H7 (cell line): ENCODE data around the gene PCLO. TPM values are rescaled to one million over a fixed set of nuclear protein-coding genes. Genes with fewer than 3 reads are reported as not detected.
A peak's percentile ranks its signal among the peaks of the same experiment; 100 is the strongest.

ENCODE experiments used
- DNase-seq: peaks from one replicate; pipeline ENCODE4 v3.0.0; 2012
- H3K27me3 ChIP-seq: 2 replicates; pipeline ENCODE4 v1.6.0; 2011; ENCODE audit warnings: mild to moderate bottlenecking, low read length; ENCODE audit not compliant: control insufficient read depth, insufficient read depth
- H3K36me3 ChIP-seq: replicated peaks from 2 replicates; pipeline ENCODE4 v1.5.1; 2011; ENCODE audit warnings: low read length; ENCODE audit not compliant: control insufficient read depth, insufficient read depth
- H3K4me3 ChIP-seq: 2 replicates; pipeline ENCODE4 v1.5.1; 2011; ENCODE audit warnings: low read depth, mild to moderate bottlenecking, control low read depth, low read length, moderate library complexity; ENCODE audit not compliant: insufficient read depth
- total RNA-seq: library from RNA; depleted of rRNA; stranded (reverse); fragments of >200 nt; shearing (Covaris generic); gene quantifications from 2 replicates; pipeline ENCODE4 v1.2.3, GENCODE V29; 2014

PCLO gene
- total RNA-seq, 1 experiment from 2014 or later = 0.59 TPM

DNA sequence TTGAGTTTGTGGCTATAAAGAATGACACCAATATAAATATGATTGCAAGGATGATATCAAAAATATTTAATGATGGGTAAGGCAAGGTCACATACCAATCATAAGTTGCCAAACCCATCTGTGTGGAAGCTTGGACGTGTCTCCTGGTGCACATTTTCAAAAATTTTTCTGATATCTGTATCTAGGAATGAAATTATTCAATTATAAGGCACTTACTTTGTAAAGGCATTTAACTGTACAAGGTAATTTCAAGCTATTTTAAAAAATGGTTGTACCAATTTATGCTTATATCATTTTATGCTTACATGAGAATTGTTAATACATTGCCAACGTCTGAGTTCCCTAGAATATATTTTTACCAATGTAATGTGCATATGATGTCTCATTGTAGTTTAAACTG, 412.7 kb downstream of the PCLO start:
- Histone ChIP-seq H3K27me3 (no peaks in the 10 kb centered on the region), H3K4me3 (no peak overlapping the region), H3K36me3 (no peaks in the 10 kb centered on the region)
- DNase-seq = no peak

DNA sequence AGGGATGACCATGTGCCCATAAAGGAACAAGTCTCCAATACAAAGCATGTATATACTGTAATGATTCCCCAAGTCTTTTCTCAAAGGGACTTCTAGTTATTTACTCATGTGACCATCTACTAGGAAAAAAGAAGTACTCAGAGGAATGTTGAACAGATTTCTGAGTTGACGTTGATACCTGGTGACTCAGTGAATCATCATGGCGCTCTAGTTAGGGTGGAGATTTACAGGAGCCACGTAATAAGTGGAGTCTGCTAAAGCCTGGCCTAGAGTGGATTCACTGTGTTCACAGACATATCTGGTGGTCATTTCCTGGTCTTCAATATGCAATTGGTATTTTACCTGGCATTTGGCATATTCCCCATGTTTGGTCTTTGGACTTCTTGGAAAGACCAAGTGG, 416.9 kb downstream of the PCLO start:
- no peak overlapping the region for H3K4me3 ChIP-seq
- no peaks in the 10 kb centered on the region for H3K27me3 ChIP-seq
- DNase-seq = no peak
- H3K36me3 ChIP-seq = no peaks in the 10 kb centered on the region

DNA sequence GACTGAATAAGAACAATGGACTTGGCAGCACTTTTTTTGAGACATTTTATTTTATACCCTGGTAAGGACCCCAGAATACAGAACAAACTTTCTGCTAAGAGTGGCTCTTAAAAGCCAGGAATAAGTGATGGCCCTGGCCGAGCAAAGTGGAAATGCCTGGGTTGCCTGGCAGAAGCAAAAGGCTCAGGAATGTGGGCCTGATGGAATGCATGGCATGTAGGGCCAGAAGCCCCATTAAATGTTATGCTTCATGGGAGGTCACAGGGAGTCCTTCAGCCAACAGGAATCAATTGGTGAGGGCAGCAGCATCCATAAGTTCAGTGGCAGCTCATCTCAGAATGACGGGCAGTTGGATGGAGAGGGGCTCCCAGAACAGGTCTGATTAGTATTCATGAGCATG, 417.6 kb downstream of the PCLO start:
- no peak for DNase-seq

DNA sequence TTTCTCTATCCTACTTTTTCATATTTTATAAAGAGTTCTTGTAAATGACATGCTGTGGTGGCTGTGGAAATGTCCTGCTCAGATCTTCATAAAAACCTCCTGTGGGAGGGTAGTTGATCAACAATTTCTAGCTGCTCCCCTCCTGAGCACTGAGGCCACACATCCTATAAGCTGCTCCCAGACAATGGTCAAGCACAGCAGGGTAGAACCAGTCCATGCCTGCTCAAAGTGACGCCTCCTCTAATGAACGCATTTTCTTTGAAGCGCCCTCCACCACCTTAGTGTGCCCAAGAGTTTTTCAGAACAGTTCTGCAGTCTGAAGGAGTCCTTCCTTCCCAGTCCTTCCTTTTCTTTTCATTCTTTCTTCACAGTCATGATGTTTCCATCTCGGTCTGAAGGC, 420.5 kb downstream of the PCLO start:
- no peak for DNase-seq
- H3K4me3 ChIP-seq = no peak overlapping the region
- no peaks in the 10 kb centered on the region for H3K36me3 ChIP-seq
- no peaks in the 10 kb centered on the region for H3K27me3 ChIP-seq

More for the DNA sequence above, 417.6 kb downstream of the PCLO start:
- Histone ChIP-seq H3K36me3 (no peaks in the 10 kb centered on the region), H3K27me3 (no peaks in the 10 kb centered on the region), H3K4me3 (no peak overlapping the region)

DNA sequence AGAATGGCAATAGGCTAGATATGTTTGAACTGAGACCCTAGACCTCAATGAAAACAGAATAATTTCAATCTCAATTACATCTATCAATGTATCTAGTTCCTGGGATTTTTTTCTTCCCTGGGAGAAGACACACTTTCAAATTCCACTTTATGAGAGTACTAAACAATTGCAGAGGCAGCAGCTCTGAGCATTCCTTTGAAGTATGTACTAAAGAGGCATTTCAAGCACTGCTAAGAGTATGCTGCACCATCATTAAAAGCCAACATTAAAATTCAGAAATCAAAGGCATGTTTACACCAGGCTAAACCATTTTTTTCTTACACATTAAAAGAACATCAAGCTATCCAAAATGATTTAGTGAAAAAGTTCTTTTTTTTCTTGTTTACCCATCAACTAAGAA, 421.2 kb downstream of the PCLO start:
- no peak for DNase-seq
- H3K4me3 ChIP-seq = no peak overlapping the region
- H3K27me3 ChIP-seq = no peaks in the 10 kb centered on the region
- H3K36me3 ChIP-seq = no peaks in the 10 kb centered on the region

DNA sequence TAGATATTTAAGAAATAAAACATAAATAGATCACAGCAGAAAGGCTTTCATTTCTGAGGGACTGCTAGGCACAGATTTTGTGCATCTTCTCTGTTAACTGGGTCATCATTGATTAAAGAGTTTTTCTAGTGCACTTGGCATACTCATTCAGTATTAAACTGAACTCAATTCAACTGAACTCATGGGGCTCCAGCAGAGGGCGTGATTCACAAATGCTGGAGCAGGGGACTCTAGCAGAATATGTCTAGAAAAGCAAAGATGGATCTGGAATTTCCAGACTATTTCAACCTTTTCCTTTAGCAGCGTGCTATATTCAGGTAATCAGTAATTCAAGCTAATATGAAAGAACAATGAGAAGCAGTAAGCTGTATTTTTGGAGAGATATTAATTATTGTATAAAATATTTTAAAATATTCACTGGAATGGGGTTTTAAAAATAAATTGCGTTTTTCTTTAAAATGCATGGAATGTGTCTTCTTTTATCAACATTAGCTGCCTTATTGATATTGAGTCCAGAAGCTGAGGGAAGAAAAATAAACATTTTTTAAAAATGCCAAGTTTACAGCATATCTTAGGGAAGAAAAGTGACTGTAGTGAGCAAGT, 422.3 kb downstream of the PCLO start:
- Histone ChIP-seq H3K36me3 (no peaks in the 10 kb centered on the region), H3K4me3 (no peak overlapping the region), H3K27me3 (no peaks in the 10 kb centered on the region)
- peak; percentile 23 for DNase-seq

DNA sequence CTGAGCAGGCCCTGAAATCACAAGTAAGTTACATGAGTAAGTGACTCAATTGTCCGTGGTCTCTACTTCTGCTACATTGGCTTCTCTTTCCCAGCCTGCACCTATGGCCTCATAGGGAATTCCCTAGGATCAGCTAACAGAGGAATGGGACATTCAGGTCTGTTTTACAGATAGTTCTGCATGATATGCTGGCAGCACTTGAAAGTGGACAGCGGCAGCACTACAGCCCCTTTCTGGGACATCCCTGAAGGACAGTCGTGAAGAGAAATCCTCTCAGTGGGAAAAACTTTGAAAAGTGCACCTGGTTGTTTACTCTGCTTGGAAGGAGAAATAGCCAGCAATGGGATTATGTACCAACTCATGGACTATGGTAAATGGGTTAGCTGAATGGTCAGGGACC, 426.1 kb downstream of the PCLO start:
- Histone ChIP-seq H3K4me3 (no peak overlapping the region), H3K27me3 (no peaks in the 10 kb centered on the region)
- DNase-seq = no peak

DNA sequence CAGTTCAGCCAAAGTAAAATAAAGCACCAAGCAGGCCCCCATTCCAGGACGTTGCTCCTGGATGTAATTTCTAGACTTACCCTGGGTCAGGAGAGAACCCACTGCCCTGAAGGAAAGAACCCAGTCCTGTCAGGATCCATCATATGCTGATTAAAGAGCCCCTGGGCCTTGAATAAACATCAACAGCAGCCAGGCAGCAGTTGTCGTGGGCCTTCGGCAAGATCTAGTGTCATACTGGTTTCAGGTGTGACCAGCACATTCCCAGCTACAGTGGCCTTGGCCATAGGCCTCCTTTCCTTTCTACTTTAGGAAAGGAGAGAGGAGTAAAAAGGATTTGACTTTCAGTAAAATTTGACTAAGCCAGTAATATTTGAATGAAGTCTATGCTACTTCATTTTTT, 430.0 kb downstream of the PCLO start:
- DNase-seq = no peak
- H3K4me3 ChIP-seq = no peak overlapping the region
- H3K36me3 ChIP-seq = no peaks in the 10 kb centered on the region
- H3K27me3 ChIP-seq = no peaks in the 10 kb centered on the region

More for the DNA sequence above, 426.1 kb downstream of the PCLO start:
- no peaks in the 10 kb centered on the region for H3K36me3 ChIP-seq

DNA sequence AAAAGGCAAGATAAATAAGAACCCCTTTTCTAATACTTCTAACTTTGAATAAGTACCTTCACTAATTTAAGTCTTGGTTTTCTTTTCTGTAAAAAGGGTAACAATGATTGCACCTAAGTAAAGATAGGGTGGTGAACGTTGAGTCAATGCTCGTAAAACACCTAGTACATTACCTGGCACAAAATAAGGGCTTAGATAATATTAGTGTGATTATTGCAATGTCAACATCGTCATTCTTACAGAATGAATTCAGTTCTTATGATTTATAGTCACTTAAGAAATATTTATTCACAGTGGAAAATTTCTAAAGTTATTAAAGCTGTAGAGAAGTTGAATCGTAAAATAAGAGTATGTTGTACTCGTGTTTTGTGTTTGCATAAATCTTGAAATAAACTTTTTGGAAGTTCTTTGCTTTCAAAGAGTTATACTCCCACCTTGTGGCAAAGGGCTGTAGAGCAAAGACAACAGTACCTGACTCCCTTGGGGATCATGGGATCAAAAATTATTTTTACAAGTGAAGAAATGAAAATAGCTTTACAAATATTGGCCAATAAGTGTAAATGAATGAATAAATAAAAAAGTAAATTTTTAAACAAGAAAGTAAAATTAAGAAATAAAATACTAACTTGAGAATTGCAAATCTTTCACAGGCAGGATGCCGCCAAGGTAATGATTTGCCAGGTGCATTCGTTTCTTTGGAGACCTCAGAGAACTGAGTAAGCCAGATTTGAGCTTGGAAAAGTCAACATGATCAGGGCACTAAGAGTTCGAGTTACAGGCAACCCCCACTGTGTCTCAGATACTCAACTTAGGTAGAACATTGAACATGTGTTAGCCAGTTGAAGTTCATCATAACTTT, 433.3 kb downstream of the PCLO start:
- H3K36me3 ChIP-seq = no peaks in the 10 kb centered on the region
- H3K4me3 ChIP-seq = no peak overlapping the region
- peak; percentile 38 for DNase-seq
- H3K27me3 ChIP-seq = no peaks in the 10 kb centered on the region

DNA sequence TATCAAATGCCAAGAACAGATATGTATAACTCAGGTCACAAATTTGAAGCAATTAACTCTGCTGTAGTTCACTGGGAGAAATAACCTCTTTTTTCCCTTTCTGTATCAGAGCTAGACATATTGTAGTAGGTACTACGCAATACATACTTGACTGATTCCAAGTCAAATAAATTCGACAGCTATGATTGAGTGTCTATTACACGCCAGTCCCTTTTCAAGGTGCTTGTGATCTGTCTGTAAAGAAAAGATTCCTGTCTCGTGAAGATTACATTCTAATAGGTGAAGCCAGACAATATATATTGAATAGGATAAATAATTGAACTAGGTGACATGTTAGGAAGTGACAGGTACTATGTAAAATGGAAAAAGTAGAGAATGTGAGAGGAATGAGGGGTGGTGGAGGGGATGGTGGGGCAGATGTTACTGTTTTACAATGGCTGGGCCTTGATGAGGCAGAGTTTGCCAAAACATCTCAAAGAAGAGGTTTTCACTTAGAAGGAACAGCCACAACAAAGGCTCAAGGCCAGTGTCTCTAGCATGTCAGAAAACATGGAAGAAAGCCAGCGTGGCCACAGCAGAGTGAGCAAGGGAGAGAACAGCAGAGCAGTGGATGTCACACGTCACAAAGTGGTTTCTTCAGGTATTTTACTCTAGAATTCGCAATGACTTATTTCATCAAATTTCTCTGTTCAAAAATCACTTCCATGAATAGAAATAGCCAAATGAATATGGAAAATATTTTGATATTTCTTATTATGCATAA, 436.5 kb downstream of the PCLO start:
- no peaks in the 10 kb centered on the region for H3K36me3 ChIP-seq
- no peaks in the 10 kb centered on the region for H3K27me3 ChIP-seq
- H3K4me3 ChIP-seq = no peak overlapping the region
- DNase-seq = no peak

DNA sequence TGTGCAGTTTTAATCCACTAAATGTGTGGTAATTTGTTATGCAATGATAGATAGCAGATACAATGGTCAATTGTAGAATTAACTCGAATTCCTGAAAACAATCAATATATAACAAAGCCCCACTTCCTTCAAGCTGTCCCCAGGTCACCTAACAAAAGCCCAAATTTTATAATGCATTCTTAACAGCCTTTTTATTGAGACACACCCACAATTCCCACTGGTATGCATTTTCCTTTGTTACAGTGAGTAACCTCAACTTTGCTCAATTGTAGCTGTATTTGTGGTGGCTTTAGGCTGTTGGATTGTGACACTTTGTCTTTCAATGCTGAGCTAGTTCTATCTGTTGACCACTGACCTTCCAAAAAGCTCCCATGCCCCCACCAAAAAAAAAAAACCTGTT, 439.3 kb downstream of the PCLO start:
- H3K36me3 ChIP-seq = no peaks in the 10 kb centered on the region
- H3K27me3 ChIP-seq = no peaks in the 10 kb centered on the region
- DNase-seq = no peak
- no peak overlapping the region for H3K4me3 ChIP-seq

DNA sequence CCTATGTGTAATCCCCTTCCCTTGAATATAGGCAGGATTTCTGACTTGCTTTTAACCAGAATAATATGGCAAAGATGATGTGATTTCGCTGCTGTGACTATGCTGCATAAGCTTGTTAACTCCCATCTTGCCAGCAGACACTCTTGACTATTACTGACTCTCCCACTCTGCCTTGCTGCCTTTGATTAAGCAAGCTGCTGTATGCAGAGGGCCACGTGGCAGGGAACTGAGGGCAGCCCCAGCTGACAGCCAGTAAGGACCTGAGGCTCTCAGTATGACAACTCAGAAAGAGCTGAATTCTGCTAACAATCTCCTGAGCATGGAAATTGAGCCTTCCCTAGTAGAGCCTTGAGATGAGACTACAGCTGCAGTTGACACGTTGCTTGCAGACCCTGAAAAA, 439.7 kb downstream of the PCLO start:
- no peaks in the 10 kb centered on the region for H3K36me3 ChIP-seq

DNA sequence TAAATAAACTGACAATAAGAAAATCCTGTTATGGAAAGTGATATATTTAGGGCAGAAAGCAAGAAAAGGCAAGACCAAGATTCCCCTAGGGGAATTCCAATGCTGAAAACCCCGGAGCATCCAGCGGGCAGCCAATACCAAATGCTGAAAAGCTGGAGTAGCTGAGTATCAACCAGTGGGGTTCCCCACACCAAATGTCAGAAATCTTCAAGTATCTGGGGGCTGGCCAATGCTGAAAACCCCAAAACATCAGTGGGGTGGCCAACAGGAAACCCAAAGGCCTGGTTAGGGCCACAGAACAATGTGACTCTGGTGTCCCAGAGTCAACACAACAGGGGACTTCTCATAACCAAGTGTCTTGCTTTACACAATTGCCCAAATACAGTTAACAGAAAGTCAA, 447.3 kb downstream of the PCLO start:
- H3K27me3 ChIP-seq = no peaks in the 10 kb centered on the region
- H3K36me3 ChIP-seq = no peaks in the 10 kb centered on the region
- no peak overlapping the region for H3K4me3 ChIP-seq
- no peak for DNase-seq

More for the DNA sequence above, 439.7 kb downstream of the PCLO start:
- no peaks in the 10 kb centered on the region for H3K27me3 ChIP-seq
- no peak for DNase-seq
- H3K4me3 ChIP-seq = no peak overlapping the region

DNA sequence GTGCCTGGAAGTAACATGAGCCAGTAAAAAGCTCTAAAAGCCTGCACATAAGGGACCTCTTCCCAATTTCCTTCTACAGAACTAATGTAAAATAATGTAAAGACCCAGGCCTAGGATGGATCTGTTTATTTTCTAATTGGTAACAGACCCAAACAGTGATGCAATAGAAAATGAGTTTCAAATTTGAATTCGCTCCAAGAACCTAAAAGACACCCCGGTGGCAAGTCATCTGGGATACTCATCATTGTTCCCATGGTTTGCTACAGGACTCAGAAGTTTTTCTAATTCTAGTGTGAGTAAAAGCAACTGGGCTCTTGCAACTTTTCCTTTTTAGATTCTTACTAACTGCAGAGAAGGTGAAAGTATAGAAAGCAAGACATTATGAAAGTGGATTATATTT, 447.8 kb downstream of the PCLO start:
- H3K36me3 ChIP-seq = no peaks in the 10 kb centered on the region
- H3K4me3 ChIP-seq = no peak overlapping the region
- DNase-seq = no peak

DNA sequence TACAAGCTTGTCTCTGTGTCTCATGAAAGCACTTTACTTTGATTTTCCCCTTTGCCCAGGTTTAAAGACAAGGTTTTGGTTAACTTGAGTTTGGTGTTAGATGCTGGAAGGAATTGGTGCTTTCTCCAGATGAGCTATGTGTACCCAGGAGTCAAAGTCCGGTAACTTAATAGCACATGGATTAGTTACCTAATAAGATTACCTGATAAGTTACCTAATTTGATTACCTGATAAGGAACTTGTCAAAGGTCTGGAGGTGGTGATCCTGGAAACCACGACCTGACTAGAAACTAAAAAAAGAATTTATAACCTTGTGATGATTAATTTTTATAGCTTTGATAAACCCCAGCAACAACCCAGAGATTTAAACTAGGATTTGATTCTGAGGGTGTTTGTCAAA, 449.2 kb downstream of the PCLO start:
- Histone ChIP-seq H3K27me3 (no peaks in the 10 kb centered on the region), H3K36me3 (no peaks in the 10 kb centered on the region), H3K4me3 (no peak overlapping the region)
- DNase-seq = no peak

More for the DNA sequence above, 447.8 kb downstream of the PCLO start:
- H3K27me3 ChIP-seq = no peaks in the 10 kb centered on the region
